Skeletal muscle cell (primary cell): ENCODE data around the gene SMARCC2.
"Not testable (repeated sequence)": the region's sequence is repeated elsewhere in the genome, so short reads cannot be mapped to it uniquely, and the experiment has no call there.

Experiments
- DNase-seq: peaks from one replicate; pipeline ENCODE4 v3.0.0-alpha.2; 2010; ENCODE audit warnings: low read depth
- H3K4me3 ChIP-seq: 2 replicates; pipeline ENCODE4 v1.5.1; 2011; ENCODE audit warnings: low read depth, mild to moderate bottlenecking, control low read depth, low read length, moderate library complexity

SMARCC2 gene

DNA sequence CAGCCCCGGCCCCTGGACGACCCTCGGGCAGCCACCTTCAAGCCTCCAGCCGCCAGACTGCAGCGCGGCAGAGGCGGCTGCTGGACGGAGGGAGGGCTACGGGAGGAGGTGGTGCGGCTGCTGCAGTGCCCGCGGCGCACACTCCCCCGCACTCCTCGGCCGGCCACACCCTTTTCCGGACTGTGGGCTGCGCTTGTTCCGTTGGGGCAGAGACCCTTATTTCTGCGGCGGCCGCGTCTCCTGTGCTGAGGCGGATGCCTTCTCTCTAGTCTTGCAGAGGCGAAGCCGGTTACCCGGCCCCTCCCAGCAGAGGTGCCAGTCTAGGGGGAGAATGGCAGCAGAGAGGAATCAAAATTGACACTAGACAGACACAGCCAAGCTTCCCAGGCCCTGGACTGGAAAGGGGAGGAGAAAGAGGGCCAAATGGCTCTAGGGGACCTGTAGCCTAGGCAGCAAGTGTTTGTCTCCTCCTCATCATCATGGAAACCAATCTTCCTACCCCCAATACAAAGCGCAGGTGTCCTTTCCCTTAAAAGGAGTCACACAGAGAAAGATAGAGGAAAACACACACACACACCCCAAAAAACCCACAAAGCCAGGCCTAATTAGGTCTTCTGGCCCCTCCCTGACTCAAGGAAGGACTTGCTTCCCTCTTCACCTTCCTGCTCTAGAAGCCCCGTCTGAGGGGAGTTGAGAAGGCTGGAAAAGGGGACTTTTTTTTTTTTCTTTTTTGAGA lies 59.9 kb downstream of the SMARCC2 start:
- peak overlapping the region; percentile 97 for H3K4me3 ChIP-seq
- DNase-seq, result no peak

DNA sequence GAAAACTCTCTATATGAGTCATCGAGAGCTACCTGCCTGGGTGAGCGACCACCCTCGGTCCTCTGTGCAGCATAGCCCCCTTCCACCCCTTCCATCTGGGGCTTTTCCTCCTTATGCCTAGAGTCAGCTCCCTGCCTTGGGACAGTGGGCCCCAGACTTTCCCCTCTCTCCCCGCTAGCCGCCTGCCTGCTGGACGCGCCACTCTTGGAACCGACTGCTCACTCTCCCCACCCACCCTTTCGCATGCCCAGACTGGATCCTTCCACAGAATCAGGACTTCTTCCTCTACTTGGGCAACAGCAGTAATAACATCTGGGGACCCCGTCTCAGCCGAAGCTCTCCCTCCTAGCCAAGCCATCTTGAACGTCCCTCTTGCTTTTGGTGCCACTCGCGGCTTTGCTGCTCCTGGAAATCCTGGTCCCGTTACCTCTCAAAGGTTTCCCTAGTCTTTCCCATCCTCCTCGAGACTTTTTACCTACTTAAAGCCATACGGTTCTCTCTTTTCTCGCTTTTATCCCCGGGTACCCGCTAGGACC lies 60.5 kb downstream of the SMARCC2 start:
- no peak for DNase-seq
- peak overlapping the region; percentile 97 for H3K4me3 ChIP-seq

DNA sequence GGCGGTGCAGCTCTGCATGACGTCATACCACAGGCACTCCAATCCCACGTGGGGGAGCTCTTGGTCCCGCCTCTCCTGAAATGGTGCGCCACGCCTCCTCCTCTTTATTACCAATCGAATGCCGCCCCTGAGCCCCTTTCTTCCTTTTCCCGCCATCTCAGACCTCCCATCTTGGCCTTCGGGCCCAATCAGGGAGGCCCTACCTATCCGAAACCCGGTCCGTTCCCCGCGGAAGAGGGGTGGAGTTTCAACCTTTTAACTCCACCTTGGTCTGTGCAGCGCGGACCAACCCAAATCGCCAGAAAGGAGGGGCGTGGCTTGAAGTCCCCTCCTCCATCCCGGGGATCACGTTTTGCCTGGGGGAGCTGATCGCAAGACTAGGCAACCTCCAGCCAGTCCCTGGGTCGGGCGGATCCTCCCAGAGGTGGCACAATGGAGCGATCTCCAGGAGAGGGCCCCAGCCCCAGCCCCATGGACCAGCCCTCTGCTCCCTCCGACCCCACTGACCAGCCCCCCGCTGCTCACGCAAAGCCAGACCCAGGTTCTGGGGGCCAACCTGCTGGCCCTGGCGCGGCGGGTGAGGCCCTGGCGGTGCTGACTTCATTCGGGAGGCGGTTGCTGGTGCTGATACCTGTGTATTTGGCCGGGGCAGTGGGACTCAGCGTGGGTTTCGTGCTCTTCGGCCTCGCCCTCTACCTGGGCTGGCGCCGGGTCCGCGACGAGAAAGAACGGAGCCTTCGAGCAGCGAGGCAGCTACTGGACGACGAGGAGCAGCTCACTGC lies 61.2 kb downstream of the SMARCC2 start, which contains the start of gene ESYT1:
ESYT1 (plus strand) TSS at position 380 of the 782 bp plus-strand sequence; CDS start at position 433, 53 bp downstream.
- peak within 1 kb of the TSS; percentile 97 for H3K4me3 ChIP-seq
- peak; percentile 99 for DNase-seq

DNA sequence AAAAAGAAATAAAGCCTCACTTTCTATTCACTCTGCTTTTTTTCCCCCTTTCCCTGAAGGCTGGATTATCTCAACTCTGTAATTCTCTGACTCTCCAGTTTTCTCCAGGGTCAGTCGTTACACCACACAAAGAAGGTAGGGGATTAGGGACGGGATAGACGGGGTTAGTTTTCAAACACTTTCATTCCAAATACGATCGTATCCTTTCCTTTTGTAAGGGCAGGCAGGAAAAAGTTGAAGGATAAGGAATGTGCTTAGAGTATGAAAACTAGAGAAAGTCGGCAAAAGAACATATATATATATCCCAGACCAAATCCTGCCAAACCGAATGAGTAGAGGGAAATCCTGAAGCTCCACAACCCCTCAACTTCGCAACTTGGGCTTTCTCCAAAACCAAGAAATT lies 61.8 kb downstream of the SMARCC2 start:
- no peak for DNase-seq
- H3K4me3 ChIP-seq, result peak overlapping the region; percentile 97

GRCh38 chr12:56126732-56127239 lies 62.5 kb downstream of the SMARCC2 start:
- DNase-seq, result no peak
- H3K4me3 ChIP-seq, result no peak overlapping the region

DNA sequence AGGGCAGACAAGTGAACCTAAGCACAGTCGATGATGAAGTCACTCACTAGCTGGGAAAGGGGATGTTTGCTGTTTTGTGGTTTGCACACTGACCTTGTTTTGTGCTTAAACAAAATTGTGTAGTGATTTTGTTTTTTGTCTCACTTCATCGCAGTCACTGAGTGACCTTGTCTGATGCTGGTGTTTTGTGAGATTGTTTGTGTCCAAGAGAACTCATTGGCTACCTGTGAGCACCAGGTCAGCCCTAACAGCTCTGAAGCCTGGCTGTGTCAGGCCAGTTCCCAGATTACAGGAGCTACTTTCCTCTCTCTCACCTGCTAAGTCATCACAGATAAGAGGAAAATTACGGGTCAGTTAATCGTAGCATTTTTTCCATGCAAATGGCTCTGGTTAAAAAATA lies 65.2 kb downstream of the SMARCC2 start:
- no peak for DNase-seq
- H3K4me3 ChIP-seq, result no peak overlapping the region

DNA sequence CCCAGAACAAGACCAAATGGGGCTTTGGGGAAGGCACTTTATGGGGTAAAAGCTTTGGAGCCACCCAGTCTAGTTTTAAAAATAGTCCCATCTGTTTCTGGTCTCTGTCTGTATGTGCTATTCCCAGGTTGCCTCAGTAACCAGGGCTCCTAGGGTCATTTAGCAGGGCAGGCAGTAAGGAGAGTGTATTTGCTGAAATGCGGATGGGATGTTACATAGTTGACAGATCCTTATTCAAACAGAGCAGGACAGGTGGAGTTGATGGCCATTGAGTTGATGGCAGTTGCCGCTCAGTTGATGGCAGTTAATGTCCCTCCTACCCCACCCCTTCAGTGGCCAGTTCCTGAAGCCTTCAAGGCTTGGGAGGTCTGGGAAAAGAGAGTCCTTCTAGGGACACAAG lies 66.6 kb downstream of the SMARCC2 start:
- DNase-seq, result no peak
- H3K4me3 ChIP-seq, result no peak overlapping the region

DNA sequence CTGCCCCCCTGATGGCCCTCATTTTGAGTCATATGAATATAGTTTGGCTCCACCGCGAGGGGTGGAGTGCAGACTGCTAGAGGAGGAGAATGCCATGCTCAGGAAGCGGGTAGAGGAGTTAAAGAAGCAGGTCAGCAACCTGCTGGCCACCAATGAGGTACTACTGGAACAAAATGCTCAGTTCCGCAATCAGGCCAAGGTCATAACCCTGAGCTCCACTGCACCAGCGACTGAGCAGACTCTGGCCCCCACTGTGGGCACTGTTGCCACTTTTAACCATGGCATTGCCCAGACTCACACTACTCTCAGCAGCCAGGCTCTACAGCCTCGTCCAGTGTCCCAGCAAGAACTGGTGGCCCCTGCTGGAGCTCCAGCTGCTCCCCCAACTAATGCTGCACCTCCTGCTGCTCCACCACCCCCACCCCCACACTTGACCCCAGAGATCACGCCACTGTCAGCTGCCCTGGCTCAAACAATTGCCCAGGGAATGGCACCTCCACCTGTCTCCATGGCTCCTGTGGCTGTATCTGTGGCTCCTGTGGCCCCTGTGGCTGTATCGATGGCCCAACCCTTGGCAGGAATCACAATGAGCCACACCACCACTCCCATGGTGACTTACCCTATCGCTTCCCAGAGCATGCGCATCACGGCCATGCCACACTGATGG lies 67.9 kb downstream of the SMARCC2 start:
- DNase-seq, result no peak
- H3K4me3 ChIP-seq, result no peak overlapping the region

DNA sequence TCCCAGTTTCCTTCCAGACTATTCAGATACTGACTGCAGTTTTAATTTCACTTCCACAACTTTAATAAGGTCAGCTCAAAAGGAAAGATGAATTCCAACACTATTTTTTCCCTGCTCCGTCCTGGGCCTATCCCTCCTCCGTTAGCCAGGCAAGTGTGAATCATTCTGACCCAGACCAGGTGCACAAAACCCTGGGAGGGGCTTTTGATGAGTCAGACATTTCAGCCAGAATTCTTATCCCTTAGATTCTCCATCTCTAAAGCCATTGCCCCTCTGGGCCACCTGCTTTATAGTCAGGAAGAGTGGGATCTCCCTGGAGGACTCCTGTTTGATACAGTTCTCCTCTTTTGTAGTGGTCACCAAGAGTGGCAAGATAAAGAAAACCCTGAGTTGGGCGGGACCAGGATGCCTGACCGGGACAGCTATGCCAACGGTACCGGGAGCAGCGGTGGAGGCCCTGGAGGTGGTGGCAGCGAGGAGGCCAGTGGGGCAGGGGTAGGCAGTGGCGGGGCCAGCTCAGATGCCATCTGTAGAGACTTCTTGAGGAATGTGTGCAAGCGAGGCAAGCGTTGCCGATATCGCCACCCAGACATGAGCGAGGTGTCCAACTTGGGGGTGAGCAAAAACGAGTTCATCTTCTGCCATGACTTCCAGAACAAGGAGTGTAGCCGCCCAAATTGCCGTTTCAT lies 69.0 kb downstream of the SMARCC2 start:
- no peak for DNase-seq
- H3K4me3 ChIP-seq, result no peak overlapping the region

DNA sequence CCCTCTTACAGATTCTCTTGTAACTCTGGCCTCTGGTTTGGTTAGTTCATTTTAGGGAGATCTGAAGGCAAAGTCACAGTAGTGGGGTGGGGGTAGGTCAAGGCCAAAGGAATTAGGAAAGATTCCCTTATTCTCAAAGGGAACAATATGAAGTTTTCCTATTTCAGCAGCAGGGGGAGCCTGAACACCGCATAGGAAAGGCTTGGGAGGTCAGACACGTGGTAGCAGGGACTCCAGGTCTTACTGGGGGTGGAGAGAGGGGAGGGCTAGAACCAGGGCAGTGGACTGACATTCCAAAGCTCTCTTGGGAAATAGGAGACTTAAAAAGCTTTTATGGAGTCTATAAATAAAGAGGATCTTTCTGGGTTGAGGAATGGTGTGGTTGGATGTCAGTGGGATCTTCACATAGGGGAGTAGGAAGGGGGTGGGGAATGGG lies 69.9 kb downstream of the SMARCC2 start:
- peak; percentile 84 for DNase-seq
- peak overlapping the region; percentile 75 for H3K4me3 ChIP-seq

DNA sequence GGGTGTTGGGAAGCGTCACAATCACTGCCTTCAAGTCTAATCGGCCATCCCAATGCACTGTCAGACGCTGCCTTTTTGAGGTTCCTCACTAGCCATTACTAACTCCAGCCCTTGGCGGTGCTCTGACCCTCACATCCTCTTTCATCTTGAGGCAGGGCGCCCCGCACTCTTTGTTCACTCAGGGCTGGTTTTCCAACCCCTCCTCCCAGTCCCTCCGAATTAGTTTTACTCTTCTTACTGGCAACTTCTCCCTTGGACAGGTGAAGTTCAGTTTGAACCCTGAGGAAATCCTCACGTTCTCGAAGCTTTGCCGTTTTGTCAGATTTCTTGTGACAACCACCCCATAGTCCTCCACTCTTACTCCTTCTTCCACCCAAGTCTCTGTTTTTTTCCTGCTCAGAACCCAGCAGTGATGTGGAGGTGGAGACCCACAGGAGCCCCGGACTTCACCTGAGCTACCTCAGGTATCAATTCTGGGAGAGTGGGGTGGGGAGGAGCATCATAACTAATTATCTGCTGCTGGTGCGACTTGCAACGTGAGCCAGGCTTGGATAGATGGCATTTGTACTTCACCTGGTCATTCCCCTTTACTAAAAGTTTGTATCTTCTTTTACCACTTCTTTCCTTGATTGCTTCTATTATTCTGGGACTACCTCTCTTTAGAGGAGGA lies 70.5 kb downstream of the SMARCC2 start:
- H3K4me3 ChIP-seq, result peak overlapping the region; percentile 75
- peak; percentile 6 for DNase-seq

DNA sequence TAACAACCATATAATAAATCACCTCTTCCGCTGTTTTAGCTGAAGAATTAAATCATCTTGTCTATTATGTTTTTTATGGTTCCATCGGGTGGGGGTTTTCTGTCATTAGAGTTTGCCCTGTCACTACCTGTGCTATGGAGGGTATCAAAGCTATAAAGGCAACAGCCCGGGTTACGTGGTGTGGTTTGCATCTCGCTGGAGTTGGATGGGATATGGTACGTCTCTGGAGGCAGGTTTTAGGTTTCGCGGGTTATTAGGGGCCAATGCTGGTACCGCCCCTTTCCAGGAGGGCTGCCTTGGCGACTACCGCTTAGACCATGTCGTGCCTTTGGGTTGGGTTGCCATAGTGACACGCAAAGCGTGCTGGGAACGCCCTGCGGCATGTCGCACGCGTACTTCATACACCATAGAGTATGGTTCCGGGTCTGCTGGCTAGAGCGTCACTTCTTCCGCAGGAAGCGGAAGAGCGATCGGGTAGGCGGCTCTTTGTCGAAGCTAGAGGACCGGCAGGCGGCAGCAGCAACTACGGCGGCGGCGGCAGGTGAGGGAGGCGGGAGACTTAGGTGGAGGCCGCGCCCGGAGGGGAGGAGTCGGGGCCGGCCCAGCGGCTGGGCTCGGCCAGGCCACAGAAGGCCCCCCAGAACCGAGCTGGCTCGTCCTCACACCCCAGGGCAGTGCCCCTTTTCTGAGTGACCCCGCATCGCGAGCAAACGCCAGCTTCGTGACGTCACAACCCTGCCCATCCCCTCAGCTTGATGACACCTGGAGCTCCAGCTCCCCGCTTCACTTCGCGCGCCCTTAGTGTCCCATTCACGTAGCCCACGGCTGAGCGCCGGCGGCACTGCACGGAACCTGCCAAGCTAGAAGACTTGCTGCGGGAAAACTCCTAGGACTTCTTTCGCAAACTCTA lies 71.2 kb downstream of the SMARCC2 start, which contains the start of gene ZC3H10:
ZC3H10 (plus strand) TSS at position 489 of the 910 bp plus-strand sequence. CDS start 2,297 bp downstream, outside the sequence.
- DNase-seq, result peak; percentile 99
- peak within 1 kb of the TSS; percentile 75 for H3K4me3 ChIP-seq

DNA sequence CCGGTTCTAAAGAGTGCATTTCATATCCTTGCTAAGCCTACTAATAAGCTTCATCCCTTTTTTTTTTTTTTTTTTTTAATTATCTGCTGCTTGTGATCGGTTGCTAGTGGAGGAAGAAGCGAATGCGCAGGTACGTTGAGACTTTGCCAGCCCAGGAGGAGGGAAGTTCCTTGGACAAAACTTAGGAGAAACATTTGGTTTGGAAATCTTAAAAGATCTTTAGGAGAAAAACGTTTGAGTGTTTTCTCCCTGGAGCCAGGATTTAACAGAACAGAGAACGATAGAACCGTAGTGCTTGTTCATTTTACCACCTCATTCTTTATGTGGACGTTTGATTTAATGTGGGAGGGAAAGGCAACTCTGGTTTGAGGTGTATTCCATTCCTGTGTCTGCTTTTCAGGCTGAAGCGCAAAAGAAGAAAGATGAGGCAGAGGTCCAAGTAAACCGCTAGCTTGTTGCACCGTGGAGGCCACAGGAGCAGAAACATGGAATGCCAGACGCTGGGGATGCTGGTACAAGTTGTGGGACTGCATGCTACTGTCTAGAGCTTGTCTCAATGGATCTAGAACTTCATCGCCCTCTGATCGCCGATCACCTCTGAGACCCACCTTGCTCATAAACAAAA lies 72.1 kb downstream of the SMARCC2 start:
- peak overlapping the region; percentile 75 for H3K4me3 ChIP-seq
- not testable (repeated sequence) for DNase-seq

DNA sequence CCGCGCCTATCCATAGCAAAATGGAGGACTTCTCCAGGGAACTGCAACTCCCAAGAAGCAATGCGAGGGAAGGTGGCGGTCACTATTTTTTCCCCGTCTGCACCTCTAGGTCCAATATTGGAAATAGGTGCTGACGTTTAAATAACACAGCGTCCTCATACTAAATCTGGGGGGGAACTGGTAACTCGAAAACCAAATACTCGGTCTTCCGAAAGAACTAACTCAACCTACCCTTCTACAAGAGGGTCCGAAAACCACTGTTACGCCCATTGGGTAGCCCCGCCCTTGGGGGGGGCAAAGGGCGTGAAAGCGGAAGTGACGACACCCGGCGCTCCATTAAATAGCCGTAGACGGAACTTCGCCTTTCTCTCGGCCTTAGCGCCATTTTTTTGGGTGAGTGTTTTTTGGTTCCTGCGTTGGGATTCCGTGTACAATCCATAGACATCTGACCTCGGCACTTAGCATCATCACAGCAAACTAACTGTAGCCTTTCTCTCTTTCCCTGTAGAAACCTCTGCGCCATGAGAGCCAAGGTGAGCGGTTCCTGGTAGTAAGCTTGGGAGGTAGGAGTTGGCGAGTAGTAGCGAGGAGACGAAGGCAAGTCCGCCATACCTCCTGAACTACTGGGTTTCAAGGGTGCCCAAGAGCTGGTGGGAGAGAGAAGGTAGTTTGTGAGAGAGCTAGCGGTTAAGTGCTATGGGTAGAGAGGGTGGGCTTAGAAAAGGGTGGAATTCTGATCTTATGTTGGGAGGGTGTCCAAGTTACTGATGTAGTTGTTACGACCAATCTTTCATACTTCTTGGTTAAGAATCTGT lies 72.8 kb downstream of the SMARCC2 start, which contains the start of gene RPL41:
RPL41 (plus strand) TSS at position 367 of the 815 bp plus-strand sequence.
- H3K4me3 ChIP-seq, result peak within 1 kb of the TSS; percentile 75
- DNase-seq, result peak; percentile 68

GRCh38 chr12:56115329-56115728 lies 74.0 kb downstream of the SMARCC2 start:
- no peak for DNase-seq
- H3K4me3 ChIP-seq, result peak overlapping the region; percentile 75

DNA sequence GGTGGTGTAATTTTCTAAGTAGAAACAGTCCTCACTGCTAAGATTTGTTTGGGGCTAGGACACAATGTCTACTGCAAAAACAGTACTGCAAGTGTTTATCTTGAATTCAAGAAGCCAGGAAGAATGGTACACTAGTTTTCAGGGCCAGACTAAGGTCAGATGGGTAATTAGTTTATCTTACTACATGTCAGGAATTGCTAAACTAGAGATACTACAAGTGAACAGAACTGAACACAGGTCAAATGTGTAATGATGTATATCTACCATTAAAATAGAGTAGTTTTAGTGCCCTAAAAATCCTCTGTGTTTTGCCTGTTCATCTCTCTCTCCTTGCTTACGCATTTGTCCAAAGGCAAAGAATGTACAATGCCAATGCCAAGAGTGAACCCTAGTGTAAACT lies 75.2 kb downstream of the SMARCC2 start:
- DNase-seq, result no peak
- H3K4me3 ChIP-seq, result no peak overlapping the region
